Fibroblast of lung (primary cell): ENCODE measurements around the gene HOXD11. TPM values are rescaled to one million over a fixed set of nuclear protein-coding genes. Genes with fewer than 3 reads are reported as not detected.

Experiments
- DNase-seq, 2 donors: peaks; one replicate each; pipeline versions ENCODE4 v3.0.0 to v3.0.0-alpha.2; 2010; ENCODE audit warnings: low read depth in 2 of 2
- H2AFZ ChIP-seq: 2 replicates; pipeline ENCODE4 v1.5.1; 2012; ENCODE audit warnings: low read length, control low read depth, inconsistent platforms
- H3K27ac ChIP-seq: 2 replicates; pipeline ENCODE4 v1.5.1; 2011; ENCODE audit warnings: low read length, control low read depth; ENCODE audit not compliant: insufficient read depth
- H3K27me3 ChIP-seq: 2 replicates; pipeline ENCODE4 v1.5.1; 2011; ENCODE audit warnings: mild to moderate bottlenecking, low read length; ENCODE audit not compliant: control insufficient read depth, insufficient read depth
- H3K36me3 ChIP-seq: 2 replicates; pipeline ENCODE4 v1.5.1; 2011; ENCODE audit warnings: low read length; ENCODE audit not compliant: control insufficient read depth, insufficient read depth
- H3K4me1 ChIP-seq: 2 replicates; pipeline ENCODE4 v1.5.1; 2011; ENCODE audit warnings: low read length; ENCODE audit not compliant: control insufficient read depth, insufficient read depth; ENCODE audit errors: extremely low read depth
- H3K4me2 ChIP-seq: 2 replicates; pipeline ENCODE4 v1.5.1; 2011; ENCODE audit warnings: low read length, control low read depth; ENCODE audit not compliant: insufficient read depth; ENCODE audit errors: extremely low read depth
- H3K4me3 ChIP-seq, 4 experiments: fragments of 200-600 bp in 1 of 4; sonication (generic) in 1 of 4; replicated peaks in 1 of 4; 2 replicates each; pipeline ENCODE4 v1.5.1; 2011 to 2016; ENCODE audit warnings: low read length in 4 of 4, low read depth in 3 of 4, mild to moderate bottlenecking in 3 of 4, control low read depth in 2 of 4, inconsistent platforms in 1 of 4, mixed read lengths in 1 of 4; ENCODE audit not compliant: insufficient read depth in 1 of 4; ENCODE audit errors: control extremely low read depth in 1 of 4
- H3K79me2 ChIP-seq: 2 replicates; pipeline ENCODE4 v1.5.1; 2012; ENCODE audit warnings: mild to moderate bottlenecking, low read length, inconsistent platforms; ENCODE audit not compliant: control insufficient read depth, insufficient read depth
- H3K9ac ChIP-seq: 2 replicates; pipeline ENCODE4 v1.5.1; 2011; ENCODE audit warnings: mild to moderate bottlenecking, low read length, control low read depth; ENCODE audit not compliant: insufficient read depth
- H3K9me3 ChIP-seq: 2 replicates; pipeline ENCODE4 v1.5.1; 2012; ENCODE audit warnings: low read depth, low read length; ENCODE audit not compliant: control insufficient read depth, insufficient read depth
- H4K20me1 ChIP-seq: 2 replicates; pipeline ENCODE4 v1.5.1; 2011; ENCODE audit warnings: low read length; ENCODE audit not compliant: control insufficient read depth, insufficient read depth; ENCODE audit errors: extremely low read depth
- CTCF ChIP-seq, 2 donors: IDR thresholded peaks in 1 of 2; conservative IDR thresholded peaks in 1 of 2; 1 replicate in 1 of 2; 2 replicates in 1 of 2; pipeline ENCODE4 v1.5.1; 2011 to 2012; ENCODE audit warnings: low read length in 2 of 2, control low read depth in 1 of 2, inconsistent platforms in 1 of 2, low read depth in 1 of 2, mild to moderate bottlenecking in 1 of 2
- EZH2 ChIP-seq: IDR thresholded peaks from 2 replicates; pipeline ENCODE4 v1.5.1; 2012; ENCODE audit warnings: low read length, control low read depth, mild to moderate bottlenecking; ENCODE audit errors: missing control alignments
- polyA plus RNA-seq, 2 donors: library from polyadenylated mRNA; depleted of rRNA in 1 of 2; stranded (reverse) in 1 of 2; unstranded in 1 of 2; fragments of >200 nt; gene quantifications; 2 replicates each; pipeline ENCODE4 v1.2.1, GENCODE V29; 2011 to 2012; ENCODE audit warnings: missing spikeins in 1 of 2
- total RNA-seq: library from RNA; depleted of rRNA; stranded (reverse); fragments of >200 nt; gene quantifications from 2 replicates; pipeline ENCODE4 v1.2.1, GENCODE V29; 2014

HOXD11 gene
- total and polyA plus RNA-seq, 2 donors (not counting 1 experiment from before 2014, with no cell fraction given), result not detected

DNA sequence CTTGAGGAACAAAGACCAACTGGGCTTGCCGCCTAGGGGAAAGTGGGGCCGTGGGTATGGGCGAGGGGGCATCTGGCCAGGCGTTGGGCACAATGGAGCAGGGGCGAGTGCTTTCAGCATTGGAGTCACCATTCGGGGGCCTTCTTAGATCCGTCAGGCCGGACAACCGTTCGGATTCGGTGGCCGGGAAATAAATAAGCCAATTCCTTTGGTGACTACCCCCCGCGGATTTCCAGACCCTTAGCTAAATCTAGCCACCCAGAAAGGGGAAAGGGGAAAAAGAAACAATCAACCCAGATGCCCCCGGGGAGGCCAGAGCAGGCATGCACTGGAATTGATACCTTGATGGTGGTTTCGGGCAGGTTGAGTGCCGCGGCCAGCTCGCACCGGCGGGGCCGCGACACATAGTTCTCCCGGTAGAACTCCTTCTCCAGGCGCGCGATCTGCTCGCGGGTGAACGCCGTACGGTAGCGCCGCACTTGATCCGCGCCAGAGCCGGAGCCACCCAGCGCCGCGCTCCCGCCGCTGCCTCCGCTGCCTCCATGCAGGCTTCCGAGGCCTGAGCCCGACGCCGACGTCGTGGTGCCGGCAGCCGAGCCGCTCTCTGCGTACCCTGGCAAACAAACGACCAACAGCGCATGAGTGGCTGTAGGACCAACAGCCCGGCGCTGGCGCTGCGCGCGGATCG lies 25.1 kb upstream of the HOXD11 start:
- TF ChIP-seq CTCF (conservative IDR thresholded peaks at IDR 0.05 in 1 of 2, IDR thresholded peaks at IDR 0.05 in 1 of 2; ENCODE audit: low read depth in 1 of 2, low read length in 2 of 2) (no peak), EZH2 (peak; percentile 83)
- DNase-seq, result no peak
- no peak overlapping the region for H3K4me3 ChIP-seq
- no peaks in the 10 kb centered on the region for H3K36me3 ChIP-seq
- H3K79me2 ChIP-seq, result no peaks in the 10 kb centered on the region
- H4K20me1 ChIP-seq, result no peaks in the 10 kb centered on the region
- H3K9me3 ChIP-seq, result no peaks in the 10 kb centered on the region
- no peak overlapping the region for H2AFZ ChIP-seq
- H3K27ac ChIP-seq, result no peak overlapping the region
- peaks cover 82% of the 10 kb centered on the region for H3K27me3 ChIP-seq
- no peak overlapping the region for H3K4me2 ChIP-seq
- no peaks in the 10 kb centered on the region for H3K4me1 ChIP-seq
- no peak overlapping the region for H3K9ac ChIP-seq

DNA sequence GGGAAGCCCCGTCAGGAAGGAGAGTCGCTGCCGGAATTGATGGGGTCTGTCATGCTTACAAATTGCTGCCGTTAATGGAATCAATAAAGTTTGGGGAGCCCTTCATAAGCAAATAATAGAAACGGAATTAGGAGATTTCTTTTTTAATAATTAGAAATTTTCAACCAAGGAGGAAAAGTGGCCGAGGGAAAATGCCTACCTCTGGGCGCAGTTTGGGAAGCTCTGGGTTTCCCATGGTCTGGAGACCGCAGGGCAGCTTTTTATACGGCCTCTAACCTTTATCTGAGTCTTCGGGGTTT lies 24.6 kb upstream of the HOXD11 start:
- Histone ChIP-seq H2AFZ (no peak overlapping the region), H3K27ac (no peak overlapping the region), H3K9ac (no peak overlapping the region), H3K9me3 (no peaks in the 10 kb centered on the region), H3K79me2 (no peaks in the 10 kb centered on the region), H3K4me1 (no peaks in the 10 kb centered on the region), H4K20me1 (no peaks in the 10 kb centered on the region), H3K27me3 (peaks cover 81% of the 10 kb centered on the region), H3K4me3 (no peak overlapping the region), H3K4me2 (no peak overlapping the region), H3K36me3 (no peaks in the 10 kb centered on the region)
- no peak for DNase-seq
- TF ChIP-seq EZH2 (no peak), CTCF (conservative IDR thresholded peaks at IDR 0.05 in 1 of 2, IDR thresholded peaks at IDR 0.05 in 1 of 2; ENCODE audit: low read depth in 1 of 2, low read length in 2 of 2) (no peak)

- TF ChIP-seq EZH2 (peak; percentile 73), CTCF (conservative IDR thresholded peaks at IDR 0.05 in 1 of 2, IDR thresholded peaks at IDR 0.05 in 1 of 2; ENCODE audit: low read depth in 1 of 2, low read length in 2 of 2) (no peak)
- Histone ChIP-seq H4K20me1 (no peaks in the 10 kb centered on the region), H2AFZ (no peak overlapping the region), H3K4me1 (no peaks in the 10 kb centered on the region), H3K36me3 (no peaks in the 10 kb centered on the region), H3K9ac (no peak overlapping the region), H3K79me2 (no peaks in the 10 kb centered on the region), H3K9me3 (no peaks in the 10 kb centered on the region), H3K4me3 (no peak overlapping the region), H3K27ac (no peak overlapping the region), H3K4me2 (no peak overlapping the region), H3K27me3 (peaks cover 86% of the 10 kb centered on the region)
- DNase-seq, result no peak
Measured at GRCh38 chr2:176082824-176083751, 24.0 kb upstream of the HOXD11 start.
